ENCODE data around the gene KIFC3.

KIFC3 gene

DNA sequence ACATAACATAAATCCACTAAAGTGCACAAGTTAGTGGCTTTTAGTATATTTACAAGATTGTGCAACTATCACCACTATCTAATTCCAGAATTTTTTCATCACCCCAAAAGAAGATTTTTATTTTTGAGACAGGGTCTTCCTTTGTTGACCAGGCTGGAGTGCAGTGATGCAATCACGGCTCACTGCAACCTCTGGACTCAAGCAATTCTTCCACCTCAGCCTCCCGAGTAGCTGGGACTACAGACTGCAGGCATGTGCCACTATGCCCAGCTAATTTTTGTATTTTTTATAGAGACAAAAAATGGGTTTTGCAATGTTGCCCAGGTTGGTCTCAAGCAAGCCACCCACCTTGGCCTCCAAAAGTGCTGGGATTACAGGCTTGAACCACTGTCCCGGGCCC, 92.6 kb downstream of the KIFC3 start:
- no peak for DNase-seq
